Measurements from ENCODE around the gene LHFPL2.

LHFPL2 gene

GRCh38 chr5:78600687-78601414 lies 47.7 kb downstream of the LHFPL2 start:
- Histone ChIP-seq H3K27me3 (ENCODE audit: control insufficient read depth, insufficient read depth, low read length) (no peaks in the 10 kb centered on the region), H3K4me1 (ENCODE audit: control insufficient read depth, low read depth, low read length) (peaks cover 17% of the 10 kb centered on the region), H3K36me3 (ENCODE audit: control insufficient read depth, low read depth, low read length) (peaks cover 3% of the 10 kb centered on the region), H3K27ac (ENCODE audit: low read length) (no peak overlapping the region), H3K9ac (ENCODE audit: low read length) (no peak overlapping the region), H3K9me3 (ENCODE audit: control insufficient read depth, low read depth, low read length) (no peaks in the 10 kb centered on the region), H3K4me3 (ENCODE audit: low read length) (no peak overlapping the region)

- Histone ChIP-seq H3K4me1 (ENCODE audit: control insufficient read depth, low read depth, low read length) (peaks cover 17% of the 10 kb centered on the region), H3K4me3 (ENCODE audit: low read length) (no peak overlapping the region), H3K9ac (ENCODE audit: low read length) (no peak overlapping the region), H3K27me3 (ENCODE audit: control insufficient read depth, insufficient read depth, low read length) (no peaks in the 10 kb centered on the region), H3K9me3 (ENCODE audit: control insufficient read depth, low read depth, low read length) (no peaks in the 10 kb centered on the region), H3K36me3 (ENCODE audit: control insufficient read depth, low read depth, low read length) (peaks cover 3% of the 10 kb centered on the region), H3K27ac (ENCODE audit: low read length) (no peak overlapping the region)
Observed at GRCh38 chr5:78598973-78599372, 49.6 kb downstream of the LHFPL2 start.

- Histone ChIP-seq H3K9ac (ENCODE audit: low read length) (no peak overlapping the region), H3K4me3 (ENCODE audit: low read length) (no peak overlapping the region), H3K36me3 (ENCODE audit: control insufficient read depth, low read depth, low read length) (peaks cover 3% of the 10 kb centered on the region), H3K27ac (ENCODE audit: low read length) (no peak overlapping the region), H3K9me3 (ENCODE audit: control insufficient read depth, low read depth, low read length) (no peaks in the 10 kb centered on the region), H3K27me3 (ENCODE audit: control insufficient read depth, insufficient read depth, low read length) (no peaks in the 10 kb centered on the region), H3K4me1 (ENCODE audit: control insufficient read depth, low read depth, low read length) (peaks cover 17% of the 10 kb centered on the region)
Observed at GRCh38 chr5:78597974-78598371, 50.6 kb downstream of the LHFPL2 start.

GRCh38 chr5:78597068-78597973 lies 51.3 kb downstream of the LHFPL2 start:
- Histone ChIP-seq H3K36me3 (ENCODE audit: control insufficient read depth, low read depth, low read length) (peaks cover 3% of the 10 kb centered on the region), H3K9ac (ENCODE audit: low read length) (no peak overlapping the region), H3K27ac (ENCODE audit: low read length) (no peak overlapping the region), H3K4me1 (ENCODE audit: control insufficient read depth, low read depth, low read length) (peaks cover 17% of the 10 kb centered on the region), H3K27me3 (ENCODE audit: control insufficient read depth, insufficient read depth, low read length) (no peaks in the 10 kb centered on the region), H3K9me3 (ENCODE audit: control insufficient read depth, low read depth, low read length) (no peaks in the 10 kb centered on the region), H3K4me3 (ENCODE audit: low read length) (no peak overlapping the region)

GRCh38 chr5:78595458-78595921 lies 53.1 kb downstream of the LHFPL2 start:
- no peak overlapping the region for H3K9ac ChIP-seq (ENCODE audit: low read length)
- no peaks in the 10 kb centered on the region for H3K27me3 ChIP-seq (ENCODE audit: control insufficient read depth, insufficient read depth, low read length)
- peaks cover 25% of the 10 kb centered on the region for H3K4me1 ChIP-seq (ENCODE audit: control insufficient read depth, low read depth, low read length)

GRCh38 chr5:78594610-78595457 lies 53.7 kb downstream of the LHFPL2 start:
- H3K4me1 ChIP-seq (ENCODE audit: control insufficient read depth, low read depth, low read length), result peaks cover 25% of the 10 kb centered on the region
- peaks cover 7% of the 10 kb centered on the region for H3K36me3 ChIP-seq (ENCODE audit: control insufficient read depth, low read depth, low read length)
- no peak overlapping the region for H3K27ac ChIP-seq (ENCODE audit: low read length)
- no peak overlapping the region for H3K9ac ChIP-seq (ENCODE audit: low read length)
- H3K27me3 ChIP-seq (ENCODE audit: control insufficient read depth, insufficient read depth, low read length), result no peaks in the 10 kb centered on the region
- H3K4me3 ChIP-seq (ENCODE audit: low read length), result no peak overlapping the region
- H3K9me3 ChIP-seq (ENCODE audit: control insufficient read depth, low read depth, low read length), result no peaks in the 10 kb centered on the region

More at GRCh38 chr5:78595458-78595921, 53.1 kb downstream of the LHFPL2 start:
- Histone ChIP-seq H3K36me3 (ENCODE audit: control insufficient read depth, low read depth, low read length) (peaks cover 7% of the 10 kb centered on the region), H3K27ac (ENCODE audit: low read length) (no peak overlapping the region), H3K4me3 (ENCODE audit: low read length) (no peak overlapping the region), H3K9me3 (ENCODE audit: control insufficient read depth, low read depth, low read length) (no peaks in the 10 kb centered on the region)

- peaks cover 25% of the 10 kb centered on the region for H3K4me1 ChIP-seq (ENCODE audit: control insufficient read depth, low read depth, low read length)
Observed at GRCh38 chr5:78594021-78594420, 54.6 kb downstream of the LHFPL2 start.

GRCh38 chr5:78593465-78593864 lies 55.1 kb downstream of the LHFPL2 start:
- no peak overlapping the region for H3K27ac ChIP-seq (ENCODE audit: low read length)
- peaks cover 19% of the 10 kb centered on the region for H3K4me1 ChIP-seq (ENCODE audit: control insufficient read depth, low read depth, low read length)
- H3K4me3 ChIP-seq (ENCODE audit: low read length), result no peak overlapping the region
- peaks cover 7% of the 10 kb centered on the region for H3K36me3 ChIP-seq (ENCODE audit: control insufficient read depth, low read depth, low read length)
- no peak overlapping the region for H3K9ac ChIP-seq (ENCODE audit: low read length)
- H3K27me3 ChIP-seq (ENCODE audit: control insufficient read depth, insufficient read depth, low read length), result no peaks in the 10 kb centered on the region
- no peaks in the 10 kb centered on the region for H3K9me3 ChIP-seq (ENCODE audit: control insufficient read depth, low read depth, low read length)

More at GRCh38 chr5:78594021-78594420, 54.6 kb downstream of the LHFPL2 start:
- Histone ChIP-seq H3K36me3 (ENCODE audit: control insufficient read depth, low read depth, low read length) (peaks cover 7% of the 10 kb centered on the region), H3K27me3 (ENCODE audit: control insufficient read depth, insufficient read depth, low read length) (no peaks in the 10 kb centered on the region), H3K4me3 (ENCODE audit: low read length) (no peak overlapping the region), H3K27ac (ENCODE audit: low read length) (no peak overlapping the region), H3K9ac (ENCODE audit: low read length) (no peak overlapping the region), H3K9me3 (ENCODE audit: control insufficient read depth, low read depth, low read length) (no peaks in the 10 kb centered on the region)

- Histone ChIP-seq H3K36me3 (ENCODE audit: control insufficient read depth, low read depth, low read length) (peaks cover 7% of the 10 kb centered on the region), H3K27me3 (ENCODE audit: control insufficient read depth, insufficient read depth, low read length) (no peaks in the 10 kb centered on the region), H3K9ac (ENCODE audit: low read length) (no peak overlapping the region), H3K4me1 (ENCODE audit: control insufficient read depth, low read depth, low read length) (peaks cover 13% of the 10 kb centered on the region), H3K4me3 (ENCODE audit: low read length) (no peak overlapping the region), H3K27ac (ENCODE audit: low read length) (no peak overlapping the region), H3K9me3 (ENCODE audit: control insufficient read depth, low read depth, low read length) (no peaks in the 10 kb centered on the region)
Observed at GRCh38 chr5:78592735-78593386, 55.7 kb downstream of the LHFPL2 start.

GRCh38 chr5:78591972-78592700 lies 56.4 kb downstream of the LHFPL2 start:
- Histone ChIP-seq H3K4me1 (ENCODE audit: control insufficient read depth, low read depth, low read length) (peaks cover 8% of the 10 kb centered on the region), H3K9me3 (ENCODE audit: control insufficient read depth, low read depth, low read length) (no peaks in the 10 kb centered on the region), H3K9ac (ENCODE audit: low read length) (no peak overlapping the region), H3K4me3 (ENCODE audit: low read length) (no peak overlapping the region), H3K27ac (ENCODE audit: low read length) (no peak overlapping the region), H3K36me3 (ENCODE audit: control insufficient read depth, low read depth, low read length) (peaks cover 4% of the 10 kb centered on the region), H3K27me3 (ENCODE audit: control insufficient read depth, insufficient read depth, low read length) (no peaks in the 10 kb centered on the region)

Measured in iPS-18a (cell line).